ENCODE results near the gene UBE2H.
A peak's percentile ranks its signal among the peaks of the same experiment; 100 is the strongest.

UBE2H gene

DNA sequence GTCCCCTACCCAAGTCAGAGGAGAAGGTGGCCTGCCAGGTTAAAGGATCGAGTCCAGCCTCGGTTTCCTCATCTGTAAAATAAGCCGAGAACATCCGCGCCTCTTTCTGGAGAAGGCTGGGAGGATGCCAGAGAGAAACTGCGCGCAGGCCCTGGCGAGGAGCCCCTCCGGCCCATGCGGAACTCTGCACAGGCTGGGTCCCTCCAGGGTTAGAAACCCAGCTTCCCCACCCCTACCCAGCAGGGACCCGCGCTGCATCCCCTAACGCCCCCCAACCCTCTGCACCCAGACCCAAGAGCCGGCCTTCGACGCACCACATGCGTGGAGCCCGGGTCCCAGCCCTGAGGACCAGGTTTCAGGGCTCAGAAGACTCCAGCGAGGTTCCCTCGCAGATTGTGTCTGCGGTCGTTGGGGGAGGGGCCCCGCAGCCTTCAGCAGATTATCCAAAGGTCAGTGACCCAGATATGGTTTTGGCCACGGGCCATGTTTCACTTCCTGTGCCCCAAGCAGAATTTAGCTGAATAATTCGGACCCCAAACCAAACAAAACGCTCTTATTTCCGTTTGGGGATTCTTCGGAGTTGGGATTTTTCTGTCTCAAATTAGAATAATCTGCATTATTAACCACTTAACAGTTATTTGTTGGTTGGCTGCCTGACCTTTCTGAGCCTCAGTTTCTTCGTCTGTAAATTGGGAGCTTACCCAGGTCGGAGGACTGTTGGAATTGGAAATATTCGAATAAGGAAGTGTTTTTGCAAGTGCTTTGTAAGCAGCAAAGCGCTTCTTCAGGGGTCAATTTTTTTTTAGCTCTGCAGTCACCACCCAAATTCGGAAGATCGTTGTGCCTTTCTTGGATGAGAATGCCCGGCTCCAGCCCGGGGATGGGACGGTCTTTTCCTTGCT is 167.7 kb downstream of the UBE2H start:
- peak overlapping the region; percentile 65 for H3K4me2 ChIP-seq (ENCODE audit: low read length)
- no peak overlapping the region for H2AFZ ChIP-seq (ENCODE audit: low read depth, low read length)
- peak overlapping the region; percentile 5; the same call in 1 of the 2 replicates for H3K9ac ChIP-seq (ENCODE audit: low read length)
- no peaks in the 10 kb centered on the region for H3K27me3 ChIP-seq (ENCODE audit: low read depth, low read length)
- H3K27ac ChIP-seq (ENCODE audit: low read length): no peak overlapping the region
- no peak for TF ChIP-seq CTCF (IDR thresholded peaks at IDR 0.05; ENCODE audit: low read depth, low read length)
- no peak for TF ChIP-seq EZH2phosphoT487 (IDR thresholded peaks at IDR 0.05; ENCODE audit: low read depth)
- H3K9me3 ChIP-seq (ENCODE audit: insufficient read depth, low read length): no peaks in the 10 kb centered on the region
- no peaks in the 10 kb centered on the region for H3K36me3 ChIP-seq (replicated peaks; ENCODE audit: low read depth, low read length)
- no peaks in the 10 kb centered on the region for H3K4me1 ChIP-seq (ENCODE audit: low read length)
- H4K20me1 ChIP-seq (ENCODE audit: insufficient read depth, low read length): no peaks in the 10 kb centered on the region
- no peaks in the 10 kb centered on the region for H3K79me2 ChIP-seq (ENCODE audit: low read length)
- peak overlapping the region; percentile 69 for H3K4me3 ChIP-seq (ENCODE audit: low read length)

GRCh38 chr7:129784437-129784782 is 168.3 kb downstream of the UBE2H start:
- Histone ChIP-seq H3K9me3 (ENCODE audit: insufficient read depth, low read length) (no peaks in the 10 kb centered on the region), H2AFZ (ENCODE audit: low read depth, low read length) (no peak overlapping the region), H3K9ac (ENCODE audit: low read length) (no peak overlapping the region), H3K4me2 (ENCODE audit: low read length) (peak overlapping the region; percentile 65; the same call in 1 of the 2 replicates), H3K4me3 (ENCODE audit: low read length) (no peak overlapping the region), H3K4me1 (ENCODE audit: low read length) (no peaks in the 10 kb centered on the region), H3K36me3 (replicated peaks; ENCODE audit: low read depth, low read length) (no peaks in the 10 kb centered on the region), H3K79me2 (ENCODE audit: low read length) (no peaks in the 10 kb centered on the region), H3K27me3 (ENCODE audit: low read depth, low read length) (no peaks in the 10 kb centered on the region), H4K20me1 (ENCODE audit: insufficient read depth, low read length) (no peaks in the 10 kb centered on the region), H3K27ac (ENCODE audit: low read length) (no peak overlapping the region)
- no peak for TF ChIP-seq EZH2phosphoT487 (IDR thresholded peaks at IDR 0.05; ENCODE audit: low read depth)
- no peak for TF ChIP-seq CTCF (IDR thresholded peaks at IDR 0.05; ENCODE audit: low read depth, low read length)

DNA sequence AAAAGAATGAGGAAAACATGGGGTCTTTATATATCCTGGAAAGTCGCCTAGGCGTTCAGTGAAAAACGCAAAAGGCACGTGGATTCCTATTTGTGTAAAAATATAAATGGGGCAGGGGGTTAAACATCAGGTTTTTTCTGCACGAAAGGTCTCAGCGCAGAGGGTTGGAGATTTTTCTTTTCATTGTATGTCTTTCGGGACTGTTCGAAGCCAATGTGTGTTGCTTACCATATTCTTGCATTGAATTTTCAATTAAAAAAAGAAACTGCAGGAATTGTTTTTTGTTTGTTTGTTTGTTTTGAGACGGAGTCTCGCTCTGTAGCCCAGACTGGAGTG is 169.2 kb downstream of the UBE2H start:
- Histone ChIP-seq H3K4me2 (ENCODE audit: low read length) (no peak overlapping the region), H3K27ac (ENCODE audit: low read length) (no peak overlapping the region), H3K27me3 (ENCODE audit: low read depth, low read length) (no peaks in the 10 kb centered on the region), H3K36me3 (replicated peaks; ENCODE audit: low read depth, low read length) (no peaks in the 10 kb centered on the region), H3K4me3 (ENCODE audit: low read length) (no peak overlapping the region), H2AFZ (ENCODE audit: low read depth, low read length) (no peak overlapping the region), H4K20me1 (ENCODE audit: insufficient read depth, low read length) (no peaks in the 10 kb centered on the region), H3K79me2 (ENCODE audit: low read length) (no peaks in the 10 kb centered on the region), H3K9me3 (ENCODE audit: insufficient read depth, low read length) (no peaks in the 10 kb centered on the region), H3K9ac (ENCODE audit: low read length) (no peak overlapping the region), H3K4me1 (ENCODE audit: low read length) (0 out of 2 replicates have a peak, but pooled peaks cover 4% of the 10 kb centered on the region)
- TF ChIP-seq EZH2phosphoT487 (IDR thresholded peaks at IDR 0.05; ENCODE audit: low read depth): no peak

- H3K9me3 ChIP-seq (ENCODE audit: insufficient read depth, low read length): no peaks in the 10 kb centered on the region
- H3K27me3 ChIP-seq (ENCODE audit: low read depth, low read length): no peaks in the 10 kb centered on the region
- H2AFZ ChIP-seq (ENCODE audit: low read depth, low read length): no peak overlapping the region
- TF ChIP-seq CTCF (IDR thresholded peaks at IDR 0.05; ENCODE audit: low read depth, low read length): no peak
- TF ChIP-seq EZH2phosphoT487 (IDR thresholded peaks at IDR 0.05; ENCODE audit: low read depth): no peak
- H3K9ac ChIP-seq (ENCODE audit: low read length): no peak overlapping the region
- no peaks in the 10 kb centered on the region; the same call in 1 of the 2 replicates for H4K20me1 ChIP-seq (ENCODE audit: insufficient read depth, low read length)
- H3K36me3 ChIP-seq (replicated peaks; ENCODE audit: low read depth, low read length): no peaks in the 10 kb centered on the region
- H3K4me2 ChIP-seq (ENCODE audit: low read length): no peak overlapping the region
- H3K27ac ChIP-seq (ENCODE audit: low read length): no peak overlapping the region
- no peaks in the 10 kb centered on the region for H3K79me2 ChIP-seq (ENCODE audit: low read length)
- no peak overlapping the region for H3K4me3 ChIP-seq (ENCODE audit: low read length)
- 0 out of 2 replicates have a peak, but pooled peaks cover 4% of the 10 kb centered on the region for H3K4me1 ChIP-seq (ENCODE audit: low read length)
Observed at GRCh38 chr7:129782818-129783583, 169.8 kb downstream of the UBE2H start.
